Subcutaneous adipose tissue (tissue), 4 donors: ENCODE results near the gene JARID2. TPM values are rescaled to one million over a fixed set of nuclear protein-coding genes. Genes with fewer than 3 reads are reported as not detected.

Source experiments
- CTCF ChIP-seq: fragments of 450-650 bp; IDR thresholded peaks from one replicate; pipeline ENCODE4 v1.5.1; 2016; ENCODE audit warnings: low read depth, mild to moderate bottlenecking, control low read depth, antibody characterized with exemption, moderate library complexity
- total RNA-seq, 4 donors: library from RNA; depleted of rRNA; stranded (reverse); fragments of >200 nt; gene quantifications; one replicate each; pipeline ENCODE4 v1.1.0, GENCODE V29; 2016

The JARID2 gene
- total RNA-seq, 4 donors from 2014 or later = 9.8 to 17.2 (median 12.1) TPM

DNA sequence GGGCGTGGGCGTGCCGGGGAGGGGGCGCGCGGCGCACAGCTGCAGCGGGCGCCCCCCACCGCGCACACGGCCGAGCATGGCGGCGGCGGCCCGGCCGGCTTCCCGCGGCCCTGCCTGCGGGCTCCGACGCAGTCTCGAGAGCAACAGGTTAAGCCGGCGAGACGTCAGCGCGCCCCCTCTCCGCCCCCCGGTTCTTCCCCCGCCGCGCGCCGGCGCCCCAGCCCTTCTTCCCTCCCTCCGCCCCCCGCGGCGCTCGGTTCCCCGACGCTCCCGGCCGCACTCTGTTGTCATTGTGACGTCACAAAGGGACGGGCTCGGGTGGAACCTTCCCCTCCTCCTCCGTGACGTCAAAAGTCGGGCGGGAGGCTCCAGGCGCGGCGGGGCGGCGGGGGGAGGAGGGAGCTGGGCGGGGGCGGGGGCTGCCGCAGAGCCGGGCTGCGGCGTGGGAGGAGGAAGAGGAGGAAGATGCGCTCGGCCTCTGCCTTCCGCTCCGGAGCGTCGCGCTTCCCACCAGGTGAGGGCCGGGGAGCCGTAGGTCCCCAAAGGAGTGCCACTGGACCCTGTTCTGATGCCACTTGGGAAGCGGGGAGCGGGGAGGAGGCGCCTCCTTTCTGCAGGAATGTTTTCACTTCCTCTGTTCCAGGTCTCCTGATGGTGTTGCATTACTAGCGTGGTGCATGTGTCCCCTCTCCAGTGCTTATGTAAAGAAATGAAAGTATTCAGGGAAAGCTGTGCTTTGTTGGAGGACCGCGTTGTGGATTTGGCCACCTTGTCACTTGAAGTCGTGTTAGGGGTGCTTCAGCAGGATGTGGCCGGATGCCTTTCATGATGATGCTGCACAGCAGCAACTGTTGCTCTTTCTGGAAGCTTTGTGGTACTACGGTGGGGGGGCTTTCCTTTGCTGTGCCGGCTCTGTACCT lies 2.8 kb downstream of the JARID2 start:
- no peak for TF ChIP-seq CTCF

DNA sequence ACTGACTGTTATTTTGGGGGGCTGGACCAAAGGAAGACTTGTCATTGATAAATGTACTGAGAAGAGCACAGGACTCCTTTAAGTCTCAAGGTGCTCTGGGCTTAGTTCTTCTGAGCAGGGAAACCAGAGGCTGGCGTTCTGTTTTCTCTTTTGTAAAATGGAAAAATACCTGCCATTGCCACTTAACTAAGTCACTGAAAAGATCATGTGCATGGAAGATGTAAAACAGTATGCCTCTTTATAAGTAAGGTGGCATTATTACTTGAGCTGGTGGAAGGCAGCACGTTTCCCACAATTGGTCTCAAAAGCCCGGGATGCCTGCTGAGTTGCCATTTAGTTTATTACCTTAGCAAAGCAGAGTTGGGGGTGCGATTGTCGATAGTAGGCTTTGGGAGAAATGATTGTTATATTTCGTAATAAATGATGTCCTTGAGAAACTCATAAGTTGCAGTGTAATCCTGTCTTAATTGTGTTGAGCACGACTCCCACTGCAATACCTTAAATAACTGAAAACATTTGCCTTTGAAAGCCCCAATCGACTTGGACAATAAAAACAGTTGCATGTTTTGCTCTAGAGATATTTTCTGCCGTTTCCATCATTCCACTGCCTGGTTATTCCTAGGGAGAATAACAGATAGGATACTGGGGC lies 3.6 kb downstream of the JARID2 start:
- TF ChIP-seq CTCF = no peak

- no peak for TF ChIP-seq CTCF
Measured at GRCh38 chr6:15250187-15251168, 4.6 kb downstream of the JARID2 start.

DNA sequence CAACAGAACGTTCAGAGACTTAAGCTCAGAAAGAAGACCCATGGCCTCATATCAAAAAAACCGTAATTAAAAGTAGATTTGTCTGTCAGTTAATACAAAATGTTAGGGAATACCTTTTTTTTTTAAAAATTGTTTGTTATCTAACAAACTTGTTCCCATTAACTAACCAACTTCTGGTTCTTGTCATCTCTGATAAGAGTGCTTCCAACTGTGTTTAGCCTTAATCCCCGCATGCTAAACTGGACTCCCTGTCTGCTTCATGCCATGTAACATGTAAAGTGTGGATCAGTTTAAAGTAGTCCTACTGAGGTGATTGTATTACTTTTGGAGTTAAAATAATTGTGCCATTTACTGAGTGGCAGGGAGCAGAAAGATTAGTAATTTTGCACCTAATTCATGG lies 6.3 kb downstream of the JARID2 start:
- no peak for TF ChIP-seq CTCF

GRCh38 chr6:15253203-15254022 lies 7.5 kb downstream of the JARID2 start:
- no peak for TF ChIP-seq CTCF

DNA sequence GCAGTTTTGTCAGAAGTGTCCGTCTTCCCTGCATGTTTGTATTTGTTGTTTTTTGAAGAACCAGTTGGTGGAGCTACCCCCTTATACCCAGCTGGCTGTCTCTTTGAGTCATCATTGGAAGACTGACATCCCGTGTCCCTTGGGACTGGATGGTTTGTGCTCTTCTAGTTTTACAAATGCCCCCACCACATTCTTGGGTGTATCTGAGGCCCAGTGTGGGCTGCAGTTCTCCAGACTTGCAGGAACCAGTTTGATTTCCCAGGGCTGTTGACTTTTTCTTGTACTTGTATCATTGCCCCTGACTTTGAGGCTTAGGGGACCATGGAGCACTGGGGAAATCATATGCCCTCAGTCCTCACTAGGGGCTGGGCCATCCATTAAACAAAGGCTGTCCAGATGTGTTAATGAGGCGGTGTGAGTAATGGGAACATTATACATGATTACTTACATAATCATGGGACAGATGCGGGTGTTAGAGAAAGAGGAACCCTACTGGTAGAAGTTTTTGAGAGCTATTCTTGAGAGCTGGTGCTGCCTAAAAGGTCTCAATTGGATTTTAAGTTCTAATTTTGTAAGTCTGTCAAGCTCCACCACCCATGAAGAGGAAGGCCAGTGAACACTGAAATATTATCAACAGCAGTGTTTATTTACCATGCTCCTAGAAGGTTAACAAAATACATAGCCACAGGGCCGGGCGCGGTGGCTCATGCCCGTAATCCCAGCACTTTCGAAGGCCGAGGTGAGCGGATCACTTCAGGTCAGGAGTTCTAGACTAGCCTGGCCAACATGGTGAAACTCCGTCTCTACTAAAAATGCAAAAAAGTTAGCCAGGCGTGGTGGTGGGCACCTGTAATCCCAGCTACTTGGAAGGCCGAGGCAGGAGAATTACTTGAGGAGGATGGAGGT lies 8.5 kb downstream of the JARID2 start:
- no peak for TF ChIP-seq CTCF
